Head of caudate nucleus (tissue), 42 donors: ENCODE measurements around the gene DSCAM.

ENCODE experiments used
- DNase-seq, 42 donors: peaks; one replicate each; pipeline versions ENCODE4 v3.0.0 to v3.0.0-alpha.2; 2020 to 2021; ENCODE audit warnings: mixed read lengths in 7 of 42
- intact Hi-C: fragments of 100-400 bp; cut with DNase I; formaldehyde crosslinking; loops from one replicate; pipeline ENCODE4 v1.15.0; 2022

Gene DSCAM

DNA sequence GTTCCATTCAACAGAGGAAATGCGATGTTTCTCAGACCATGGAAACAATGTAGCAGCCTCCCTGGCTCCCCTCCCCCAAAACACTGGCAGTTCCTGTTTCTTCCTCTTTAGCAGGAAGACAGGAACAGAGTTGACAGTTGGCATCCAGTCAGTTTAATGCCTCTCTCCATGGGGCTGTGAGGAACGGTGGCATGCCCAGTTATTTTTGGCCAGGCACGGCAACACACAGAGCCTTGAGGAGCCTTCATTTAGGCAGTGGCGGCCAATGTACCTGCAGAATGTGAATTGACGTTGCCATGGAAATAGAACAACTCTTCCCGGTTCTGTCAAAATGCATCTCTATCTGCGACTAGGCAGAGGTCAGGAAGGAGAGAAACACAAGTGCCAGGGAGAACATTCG is 330.6 kb downstream of the DSCAM start:
- intact Hi-C loops: no loop called here
- peak in 30 of 42 donors; percentile 4 to 53 (median 21) for DNase-seq

DNA sequence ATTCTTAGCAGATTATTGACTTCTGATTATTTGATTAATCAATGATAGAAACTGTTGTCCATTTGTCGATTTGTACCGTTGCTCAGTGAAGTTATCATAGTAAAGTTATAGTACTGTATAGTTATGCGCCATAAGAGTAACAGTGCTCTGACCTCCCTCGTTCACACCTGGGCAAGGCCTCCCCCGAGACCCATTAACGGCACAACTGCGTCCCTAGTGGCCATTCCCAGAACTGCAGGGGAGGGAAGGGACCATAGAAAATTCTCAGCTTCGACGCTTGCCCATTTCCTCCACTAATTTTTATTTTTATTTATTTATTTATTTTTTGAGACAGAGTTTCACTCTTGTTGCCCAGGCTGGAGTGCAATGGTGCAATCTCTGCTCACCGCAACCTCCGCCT is 334.4 kb downstream of the DSCAM start:
- intact Hi-C loops: no loop called here
- no peak for DNase-seq

DNA sequence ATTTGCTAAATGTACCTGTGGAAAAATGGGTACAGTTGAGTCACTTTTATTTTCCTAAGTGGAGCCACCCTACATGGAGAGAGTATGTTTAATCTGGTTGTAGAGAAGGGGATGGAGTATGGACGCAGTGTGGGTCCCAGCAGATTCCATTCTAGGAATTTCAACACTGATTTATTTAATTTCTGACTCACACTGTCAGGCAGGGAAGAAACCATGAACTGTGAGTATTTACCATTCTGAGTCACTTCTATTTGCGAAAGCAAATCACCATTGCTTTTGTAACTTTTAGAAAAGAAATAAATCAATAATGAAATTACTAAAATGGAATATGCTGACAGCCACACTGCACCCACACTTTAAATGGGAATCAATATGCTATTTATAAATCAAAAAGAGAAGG is 339.0 kb downstream of the DSCAM start:
- DNase-seq: no peak
- intact Hi-C loops: no loop called here

- intact Hi-C loops: no loop called here
- DNase-seq: no peak
These were observed 341.3 kb downstream of the DSCAM start for GRCh38 chr21:40505681-40506080.

DNA sequence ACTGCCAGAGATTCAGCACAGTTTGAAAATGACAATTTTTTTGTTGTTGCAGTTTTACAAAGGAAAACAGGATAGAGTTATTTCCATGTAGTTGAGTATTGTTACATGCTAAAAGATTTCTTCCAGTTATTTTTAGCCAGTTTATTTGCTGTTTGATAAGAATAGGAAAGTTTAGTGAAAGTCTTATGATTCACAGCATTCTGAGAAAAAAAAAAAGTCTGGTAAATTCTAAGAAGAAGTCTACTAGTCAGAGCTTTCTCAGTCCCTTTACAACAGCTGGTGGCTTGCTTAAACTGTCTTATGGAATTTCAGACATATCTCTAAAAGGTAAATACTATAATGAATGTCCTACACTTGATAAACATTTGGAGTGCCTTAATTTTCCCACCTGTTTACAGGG is 341.7 kb downstream of the DSCAM start:
- intact Hi-C loops: no loop called here

DNA sequence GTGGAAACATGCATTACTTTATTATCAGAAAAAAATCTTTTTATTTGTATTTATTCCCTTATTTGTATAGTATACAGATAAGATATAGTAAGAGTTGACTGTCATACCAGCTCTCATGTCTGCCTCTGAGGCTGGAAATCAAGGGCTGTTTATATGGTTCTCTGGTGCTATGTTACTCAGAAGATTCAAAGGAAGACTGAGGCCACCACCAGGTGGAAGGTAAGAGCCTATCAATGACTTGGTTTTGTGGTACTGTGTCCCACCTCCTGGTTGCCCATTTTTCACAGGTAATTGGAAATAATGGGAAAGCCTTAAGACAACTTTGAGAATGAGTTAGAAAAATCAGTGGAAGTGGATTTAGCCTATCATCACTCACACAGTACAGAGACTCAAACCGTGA is 342.1 kb downstream of the DSCAM start:
- intact Hi-C loops: no loop called here
- DNase-seq: no peak

More for the DNA sequence above, 341.7 kb downstream of the DSCAM start:
- DNase-seq: no peak

- intact Hi-C loops: no loop called here
- DNase-seq: no peak
These were observed 350.8 kb downstream of the DSCAM start for GRCh38 chr21:40496116-40496515.

- intact Hi-C loops: no loop called here
- DNase-seq: no peak
These were observed 356.6 kb downstream of the DSCAM start for GRCh38 chr21:40490408-40490807.

- intact Hi-C loops: no loop called here
- DNase-seq: no peak
These were observed 358.0 kb downstream of the DSCAM start for GRCh38 chr21:40489001-40489400.

DNA sequence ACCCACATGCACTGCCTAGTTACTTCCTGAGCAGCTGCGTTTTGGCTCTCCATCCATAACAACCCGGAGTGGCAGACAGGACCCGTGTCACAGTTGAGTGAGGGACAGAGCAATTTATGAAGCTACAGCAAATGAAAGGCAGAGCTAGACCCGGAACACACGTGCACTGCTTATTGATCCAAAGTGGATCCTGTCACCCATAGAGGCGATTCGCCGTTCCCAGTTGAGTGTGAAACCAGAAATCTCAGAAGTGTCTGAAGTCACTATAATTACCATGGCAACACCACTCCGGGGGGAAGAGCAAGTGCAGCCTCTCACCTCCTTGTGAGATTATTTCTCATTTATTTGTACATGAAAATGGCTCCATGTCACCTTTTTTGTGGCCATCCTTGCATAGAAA is 365.2 kb downstream of the DSCAM start:
- intact Hi-C loops: no loop called here
- DNase-seq: no peak

DNA sequence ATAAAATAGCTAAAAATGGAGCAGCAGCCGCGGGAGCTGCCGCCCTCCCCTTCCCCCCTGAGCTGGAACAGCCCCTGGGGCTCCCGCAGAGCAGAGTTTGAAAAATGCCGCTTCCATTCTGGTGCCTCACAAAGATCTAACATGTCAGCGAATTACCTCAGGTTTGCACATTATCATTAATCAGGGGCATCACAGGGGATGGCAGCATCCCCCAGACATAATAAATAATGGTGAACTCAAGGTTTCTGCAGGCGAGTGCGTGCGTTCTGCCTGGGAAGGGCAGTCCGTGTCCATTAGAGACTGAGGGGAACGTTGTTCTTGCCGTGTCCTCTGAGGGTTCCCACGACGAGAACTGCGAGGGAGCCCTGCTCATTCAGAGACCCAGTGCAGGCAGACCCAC is 372.4 kb downstream of the DSCAM start:
- DNase-seq: no peak
- intact Hi-C loops: no loop called here

DNA sequence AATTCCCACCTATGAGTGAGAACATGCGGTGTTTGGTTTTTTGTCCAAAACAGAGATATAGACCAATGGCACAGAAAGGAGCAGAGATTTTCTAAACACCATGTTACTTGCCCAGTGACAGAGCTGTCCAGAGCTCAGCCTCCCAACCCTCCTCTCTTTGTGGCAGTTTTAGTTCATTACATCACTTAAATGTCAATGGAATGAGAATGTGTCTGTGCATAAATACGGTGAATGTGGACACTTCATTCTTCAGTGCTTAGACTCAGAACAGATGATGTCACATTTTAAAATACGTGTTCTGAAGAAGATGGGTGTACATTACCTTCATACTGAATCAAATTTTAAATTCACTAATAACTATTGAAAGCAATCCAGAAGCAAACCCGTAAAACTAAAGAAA is 374.9 kb downstream of the DSCAM start:
- no peak for DNase-seq
- intact Hi-C loops: no loop called here

- no peak for DNase-seq
These were observed 375.9 kb downstream of the DSCAM start for GRCh38 chr21:40471103-40471502.

GRCh38 chr21:40466893-40467483 is 380.0 kb downstream of the DSCAM start:
- intact Hi-C loops: loop anchor here (10.0 kb wide), 1 partner anchor 598 kb away; no protein-coding TSS in a partner anchor
- peak in 15 of 42 donors; percentile 18 to 65 (median 32) for DNase-seq

More at GRCh38 chr21:40471103-40471502, 375.9 kb downstream of the DSCAM start:
- intact Hi-C loops: no loop called here

DNA sequence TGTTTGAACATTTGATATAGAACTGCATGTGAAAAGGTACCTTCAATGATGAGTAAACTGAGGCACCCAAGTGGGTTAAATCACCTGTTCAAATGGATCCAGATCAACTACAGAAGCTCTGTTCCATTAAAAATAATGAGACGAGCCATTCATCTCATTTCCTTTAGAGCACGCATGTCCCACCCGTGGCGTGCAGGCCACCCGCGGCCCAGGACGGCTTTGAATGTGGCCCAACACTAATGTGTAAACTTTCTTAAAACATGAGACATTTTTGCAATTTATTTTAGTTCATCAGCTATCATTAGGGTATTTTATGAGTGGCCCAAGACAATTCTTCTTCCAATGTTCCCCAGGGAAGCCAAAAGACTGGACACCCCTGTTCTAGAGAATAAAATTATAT is 381.6 kb downstream of the DSCAM start:
- intact Hi-C loops: loop anchor here (10.0 kb wide), 1 partner anchor 599 kb away; no protein-coding TSS in a partner anchor
- no peak for DNase-seq

GRCh38 chr21:40463176-40463575 is 383.8 kb downstream of the DSCAM start:
- no peak for DNase-seq
- intact Hi-C loops: loop anchor here (10.0 kb wide), 1 partner anchor 602 kb away; no protein-coding TSS in a partner anchor

DNA sequence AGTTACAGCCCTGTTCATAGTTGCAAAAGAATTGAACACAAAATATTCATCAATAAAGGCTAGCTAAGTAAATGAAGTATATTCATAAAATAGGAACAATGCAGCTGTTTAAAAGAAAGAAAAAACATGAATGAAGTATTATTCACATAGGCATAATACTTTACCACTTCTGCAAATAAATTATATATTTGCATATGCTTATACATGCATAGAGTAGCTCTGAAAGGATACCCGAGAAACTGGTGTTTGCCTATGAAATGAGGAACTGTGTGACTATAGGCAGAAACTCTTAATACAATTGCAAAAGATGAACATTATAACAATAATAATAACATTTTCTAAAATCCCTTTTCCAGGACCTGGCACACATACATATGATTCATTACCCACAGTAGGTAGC is 385.9 kb downstream of the DSCAM start:
- intact Hi-C loops: loop anchor here (10.0 kb wide), 1 partner anchor 604 kb away; no protein-coding TSS in a partner anchor
- no peak for DNase-seq

DNA sequence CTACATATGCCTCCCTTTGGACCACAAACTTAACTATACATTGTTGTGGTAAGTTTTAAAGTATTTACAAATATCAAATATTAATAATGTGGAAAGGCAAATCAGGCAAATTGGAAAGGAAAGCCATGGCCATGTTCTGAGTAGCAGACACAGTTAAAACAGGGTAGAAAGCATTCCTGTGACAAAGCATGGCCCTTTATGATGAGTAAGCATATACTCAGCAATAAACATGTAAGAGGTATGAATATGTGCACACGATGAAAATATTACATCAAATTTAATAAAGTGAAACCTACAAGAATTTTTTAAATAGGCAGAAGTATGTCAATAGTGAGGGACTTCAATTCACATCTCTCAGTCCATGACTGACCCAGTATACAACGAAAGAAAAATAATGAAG is 389.2 kb downstream of the DSCAM start:
- intact Hi-C loops: no loop called here
- DNase-seq: no peak

DNA sequence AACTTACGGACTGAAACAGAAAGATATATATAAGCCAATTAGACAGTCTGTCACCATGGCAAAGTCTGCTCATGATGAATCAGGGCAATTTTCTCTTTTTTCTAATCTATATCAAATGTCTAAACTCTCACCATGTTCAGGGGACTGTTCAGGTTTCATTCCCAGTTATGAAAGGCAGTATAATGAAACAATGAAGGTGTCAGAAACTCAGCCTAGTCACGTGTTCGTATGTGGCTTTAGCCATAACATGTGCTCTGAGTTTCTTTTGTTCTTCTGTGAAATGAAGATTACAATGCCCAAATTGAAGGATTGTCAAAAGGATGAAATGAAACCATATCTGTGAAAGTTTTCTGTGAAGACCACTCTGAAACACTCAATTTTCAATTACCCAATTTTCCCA is 392.9 kb downstream of the DSCAM start:
- no peak for DNase-seq
- intact Hi-C loops: no loop called here

DNA sequence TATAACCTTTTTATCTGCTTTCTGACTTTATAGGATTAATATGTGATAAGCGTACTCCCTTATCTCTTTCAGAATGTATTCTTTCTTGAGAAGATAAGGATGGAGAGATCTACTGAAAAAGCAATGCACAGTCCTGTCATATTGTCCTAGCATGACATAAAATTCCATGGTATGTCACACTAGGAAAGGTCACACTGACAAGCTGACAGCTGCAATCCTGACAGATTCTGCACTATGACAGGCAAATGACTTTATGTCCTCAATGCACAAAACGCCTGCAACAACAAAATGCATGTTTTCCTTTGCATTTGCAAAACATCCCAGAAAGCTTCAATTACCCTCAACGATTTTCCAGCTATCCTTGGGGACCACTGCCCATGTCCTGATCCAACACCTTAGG is 393.8 kb downstream of the DSCAM start:
- no peak for DNase-seq
- intact Hi-C loops: no loop called here

DNA sequence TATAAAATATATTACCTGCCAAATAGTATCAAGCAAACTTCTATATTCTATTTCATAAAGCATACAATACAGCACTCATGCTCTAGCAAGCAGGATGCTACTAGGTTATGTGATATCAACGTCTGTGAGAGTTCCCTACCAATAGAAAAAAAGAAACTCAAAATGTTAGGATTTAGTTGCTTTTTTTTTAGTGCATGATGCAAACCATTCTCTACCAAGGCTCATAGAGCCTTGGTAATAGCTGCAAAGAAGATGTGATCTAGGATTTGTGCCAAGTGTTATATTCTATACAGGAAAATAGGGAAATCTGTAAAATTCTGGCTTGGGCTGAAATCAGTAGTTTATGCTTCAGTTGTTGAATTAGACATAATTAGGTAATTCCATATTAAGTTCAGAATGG is 394.4 kb downstream of the DSCAM start:
- no peak for DNase-seq
- intact Hi-C loops: no loop called here

DNA sequence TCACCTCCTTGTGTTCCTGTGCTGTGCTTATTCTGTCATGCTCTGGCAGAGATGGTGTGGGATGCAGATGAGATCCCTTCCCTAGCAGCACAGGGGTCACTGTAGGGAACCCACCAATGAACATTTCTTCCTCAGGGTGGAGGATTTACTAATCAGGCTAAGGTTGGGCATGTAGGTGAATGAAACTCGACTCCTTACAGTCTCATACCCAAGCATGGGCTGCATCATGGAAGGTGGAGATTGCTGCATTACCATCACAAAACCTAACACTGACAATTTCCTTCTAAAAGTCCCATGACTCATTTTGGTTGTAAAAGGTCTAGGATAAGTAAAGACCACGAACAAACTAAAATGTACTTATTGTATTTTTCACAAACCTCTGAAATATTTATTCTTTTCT is 399.9 kb downstream of the DSCAM start:
- intact Hi-C loops: no loop called here
- DNase-seq: no peak
